SK-N-SH treated with all-trans-retinoic acid at 6 μM for 48 hours (cell line): ENCODE measurements around the gene COX4I1.

Experiments used
- ATAC-seq: fragments of 200-7000 bp; cut with Tn5 transposase; 3 replicates; pipeline ENCODE4 v1.9.1; 2020; ENCODE audit warnings: mild to moderate bottlenecking, moderate library complexity
- CSDC2 ChIP-seq: fragments of 250-450 bp; sonication (Bioruptor Pico); IDR thresholded peaks from 2 replicates; pipeline ENCODE4 v1.5.0; 2020; ENCODE audit warnings: mild to moderate bottlenecking, moderate library complexity
- ESRRG ChIP-seq: fragments of 250-450 bp; sonication (Bioruptor Pico); IDR thresholded peaks from 2 replicates; pipeline ENCODE4 v1.6.1; 2021; ENCODE audit warnings: mild to moderate bottlenecking
- GLIS3 ChIP-seq: fragments of 250-450 bp; sonication (Bioruptor Pico); IDR thresholded peaks from 2 replicates; pipeline ENCODE4 v1.5.0; 2020; ENCODE audit warnings: mild to moderate bottlenecking, moderate library complexity
- ISL1 ChIP-seq: fragments of 250-450 bp; sonication (Bioruptor Pico); IDR thresholded peaks from 2 replicates; pipeline ENCODE4 v2.1.2; 2022; ENCODE audit warnings: mild to moderate bottlenecking, moderate library complexity
- OSR1 ChIP-seq: fragments of 250-450 bp; sonication (Bioruptor Pico); IDR thresholded peaks from 2 replicates; pipeline ENCODE4 v1.8.0; 2022; ENCODE audit warnings: moderate library complexity, mild to moderate bottlenecking, inconsistent platforms
- RARB ChIP-seq: fragments of 250-450 bp; sonication (Bioruptor Pico); IDR thresholded peaks from 2 replicates; pipeline ENCODE4 v1.8.0; 2021; ENCODE audit warnings: mild to moderate bottlenecking, moderate library complexity
- SNAI2 ChIP-seq: fragments of 250-450 bp; sonication (Bioruptor Pico); IDR thresholded peaks from 2 replicates; pipeline ENCODE4 v1.5.0; 2020; ENCODE audit warnings: mild to moderate bottlenecking, moderate library complexity
- TCF4 ChIP-seq: fragments of 250-450 bp; sonication (Bioruptor Pico); IDR thresholded peaks from 2 replicates; pipeline ENCODE4 v1.8.0; 2021; ENCODE audit warnings: mild to moderate bottlenecking, moderate library complexity, borderline replicate concordance
- TOX ChIP-seq: fragments of 250-450 bp; sonication (Bioruptor Pico); IDR thresholded peaks from 2 replicates; pipeline ENCODE4 v1.8.0; 2021; ENCODE audit warnings: mild to moderate bottlenecking, moderate library complexity, borderline replicate concordance
- ZC3H10 ChIP-seq: fragments of 250-450 bp; sonication (Bioruptor Pico); IDR thresholded peaks from 2 replicates; pipeline ENCODE4 v1.5.1; 2021; ENCODE audit warnings: mild to moderate bottlenecking, moderate library complexity
- ZFP3 ChIP-seq: fragments of 250-450 bp; sonication (Bioruptor Pico); IDR thresholded peaks from 2 replicates; pipeline ENCODE4 v1.5.0; 2020; ENCODE audit warnings: mild to moderate bottlenecking, moderate library complexity
- ZFP30 ChIP-seq: fragments of 450-650 bp; formaldehyde crosslinking; IDR thresholded peaks from 2 replicates; pipeline ENCODE4 v1.5.0; 2022; ENCODE audit warnings: mild to moderate bottlenecking, moderate library complexity
- ZNF565 ChIP-seq: fragments of 450-650 bp; formaldehyde crosslinking; conservative IDR thresholded peaks from 2 replicates; pipeline ENCODE4 v1.5.0; 2020; ENCODE audit warnings: low read depth, mild to moderate bottlenecking, moderate library complexity
- ZNF70 ChIP-seq: fragments of 450-650 bp; formaldehyde crosslinking; IDR thresholded peaks from 2 replicates; pipeline ENCODE4 v1.5.0; 2020; ENCODE audit warnings: mild to moderate bottlenecking, moderate library complexity
- ZNF8 ChIP-seq: fragments of 450-650 bp; formaldehyde crosslinking; IDR thresholded peaks from 2 replicates; pipeline ENCODE4 v1.5.0; 2020; ENCODE audit warnings: mild to moderate bottlenecking, moderate library complexity
- TF ChIP-seq, protein P1 (sequence below): fragments of 250-450 bp; sonication (Bioruptor Pico); IDR thresholded peaks from 2 replicates; pipeline ENCODE4 v1.5.1; 2021; ENCODE audit warnings: mild to moderate bottlenecking, moderate library complexity
- TF ChIP-seq, protein P2 (sequence below): fragments of 250-450 bp; sonication (Bioruptor Pico); IDR thresholded peaks from 2 replicates; pipeline ENCODE4 v1.5.1; 2020; ENCODE audit warnings: low read depth, mild to moderate bottlenecking, moderate library complexity
- TF ChIP-seq, protein P3 (sequence below): fragments of 250-450 bp; sonication (Bioruptor Pico); IDR thresholded peaks from 2 replicates; pipeline ENCODE4 v1.8.0; 2021; ENCODE audit warnings: low read depth, mild to moderate bottlenecking, moderate library complexity, borderline replicate concordance
- TF ChIP-seq, protein P4 (sequence below): fragments of 250-450 bp; sonication (Bioruptor Pico); IDR thresholded peaks from 2 replicates; pipeline ENCODE4 v1.8.0; 2020; ENCODE audit warnings: mild to moderate bottlenecking, moderate library complexity, borderline replicate concordance

Gene COX4I1

DNA sequence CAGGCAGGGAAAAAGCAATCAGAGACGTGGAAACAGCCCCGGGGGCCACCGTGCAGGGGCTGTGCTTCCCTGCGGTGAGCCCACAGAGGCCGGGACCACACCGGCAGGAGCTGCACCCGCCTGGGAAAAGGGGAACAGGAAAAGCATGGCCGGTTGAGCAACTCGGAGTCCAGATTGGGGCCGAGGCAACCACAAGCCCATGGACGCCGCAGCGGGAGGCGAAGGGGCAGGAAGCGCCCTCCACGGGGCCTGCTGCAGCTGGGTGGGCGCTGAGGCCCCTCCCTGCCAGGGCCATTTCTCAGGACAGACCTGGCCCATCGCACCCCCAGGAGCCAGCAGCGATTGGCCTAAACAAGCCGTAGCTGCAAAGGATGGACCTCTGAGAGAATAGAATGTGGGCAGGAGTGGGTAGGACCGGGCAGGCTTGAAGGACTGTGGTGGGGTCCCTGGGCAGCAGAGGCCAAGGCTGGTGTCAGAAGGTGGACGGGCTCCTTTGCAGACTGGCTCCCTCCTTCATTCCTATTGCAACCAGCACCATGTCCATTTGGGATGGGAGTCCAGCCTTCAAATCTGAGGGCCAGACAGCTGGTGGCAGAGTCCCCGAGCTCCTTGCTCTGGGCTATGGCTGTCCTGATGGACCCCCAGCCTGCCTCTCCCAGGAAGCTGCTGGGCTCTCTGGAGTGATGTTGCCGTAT is 30.4 kb downstream of the COX4I1 start:
- ATAC-seq = no peak
- no peak for TF ChIP-seq ZFP30 (CRISPR knock-in tag)

DNA sequence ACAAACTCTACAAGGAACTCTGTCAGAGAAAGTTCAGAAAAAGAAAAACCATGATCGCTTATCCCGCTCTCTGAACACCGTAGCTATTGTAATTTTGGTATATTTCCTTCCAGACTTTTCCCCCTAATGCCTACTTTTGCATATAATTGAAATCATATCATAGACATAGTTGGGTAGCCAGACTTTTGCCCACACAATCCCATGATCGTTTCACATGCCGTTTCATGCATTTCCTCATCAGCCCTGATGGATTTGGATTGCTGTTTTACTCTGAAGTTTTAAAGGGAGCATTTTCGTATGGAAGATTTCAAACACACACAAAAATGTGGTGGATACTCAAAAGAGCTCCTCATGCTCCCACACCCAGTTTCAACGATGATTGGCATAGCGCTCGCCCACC is 31.3 kb downstream of the COX4I1 start:
- no peak for TF ChIP-seq ZFP30 (CRISPR knock-in tag)
- TF ChIP-seq, protein P1, sequence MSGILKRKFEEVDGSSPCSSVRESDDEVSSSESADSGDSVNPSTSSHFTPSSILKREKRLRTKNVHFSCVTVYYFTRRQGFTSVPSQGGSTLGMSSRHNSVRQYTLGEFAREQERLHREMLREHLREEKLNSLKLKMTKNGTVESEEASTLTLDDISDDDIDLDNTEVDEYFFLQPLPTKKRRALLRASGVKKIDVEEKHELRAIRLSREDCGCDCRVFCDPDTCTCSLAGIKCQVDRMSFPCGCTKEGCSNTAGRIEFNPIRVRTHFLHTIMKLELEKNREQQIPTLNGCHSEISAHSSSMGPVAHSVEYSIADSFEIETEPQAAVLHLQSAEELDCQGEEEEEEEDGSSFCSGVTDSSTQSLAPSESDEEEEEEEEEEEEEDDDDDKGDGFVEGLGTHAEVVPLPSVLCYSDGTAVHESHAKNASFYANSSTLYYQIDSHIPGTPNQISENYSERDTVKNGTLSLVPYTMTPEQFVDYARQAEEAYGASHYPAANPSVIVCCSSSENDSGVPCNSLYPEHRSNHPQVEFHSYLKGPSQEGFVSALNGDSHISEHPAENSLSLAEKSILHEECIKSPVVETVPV (CRISPR knock-in tag) = no peak
- TF ChIP-seq TOX (CRISPR knock-in tag) = no peak
- TF ChIP-seq ZFP3 (CRISPR knock-in tag) = no peak
- no peak for TF ChIP-seq TCF4
- TF ChIP-seq ZNF565 = no peak
- TF ChIP-seq, protein P2, sequence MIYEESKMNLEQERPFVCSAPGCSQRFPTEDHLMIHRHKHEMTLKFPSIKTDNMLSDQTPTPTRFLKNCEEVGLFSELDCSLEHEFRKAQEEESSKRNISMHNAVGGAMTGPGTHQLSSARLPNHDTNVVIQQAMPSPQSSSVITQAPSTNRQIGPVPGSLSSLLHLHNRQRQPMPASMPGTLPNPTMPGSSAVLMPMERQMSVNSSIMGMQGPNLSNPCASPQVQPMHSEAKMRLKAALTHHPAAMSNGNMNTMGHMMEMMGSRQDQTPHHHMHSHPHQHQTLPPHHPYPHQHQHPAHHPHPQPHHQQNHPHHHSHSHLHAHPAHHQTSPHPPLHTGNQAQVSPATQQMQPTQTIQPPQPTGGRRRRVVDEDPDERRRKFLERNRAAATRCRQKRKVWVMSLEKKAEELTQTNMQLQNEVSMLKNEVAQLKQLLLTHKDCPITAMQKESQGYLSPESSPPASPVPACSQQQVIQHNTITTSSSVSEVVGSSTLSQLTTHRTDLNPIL (CRISPR knock-in tag) = no peak
- TF ChIP-seq, protein P3, sequence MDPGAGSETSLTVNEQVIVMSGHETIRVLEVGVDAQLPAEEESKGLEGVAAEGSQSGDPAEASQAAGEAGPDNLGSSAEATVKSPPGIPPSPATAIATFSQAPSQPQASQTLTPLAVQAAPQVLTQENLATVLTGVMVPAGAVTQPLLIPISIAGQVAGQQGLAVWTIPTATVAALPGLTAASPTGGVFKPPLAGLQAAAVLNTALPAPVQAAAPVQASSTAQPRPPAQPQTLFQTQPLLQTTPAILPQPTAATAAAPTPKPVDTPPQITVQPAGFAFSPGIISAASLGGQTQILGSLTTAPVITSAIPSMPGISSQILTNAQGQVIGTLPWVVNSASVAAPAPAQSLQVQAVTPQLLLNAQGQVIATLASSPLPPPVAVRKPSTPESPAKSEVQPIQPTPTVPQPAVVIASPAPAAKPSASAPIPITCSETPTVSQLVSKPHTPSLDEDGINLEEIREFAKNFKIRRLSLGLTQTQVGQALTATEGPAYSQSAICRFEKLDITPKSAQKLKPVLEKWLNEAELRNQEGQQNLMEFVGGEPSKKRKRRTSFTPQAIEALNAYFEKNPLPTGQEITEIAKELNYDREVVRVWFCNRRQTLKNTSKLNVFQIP (CRISPR knock-in tag) = no peak
- no peak for TF ChIP-seq ZNF70 (CRISPR knock-in tag)
- TF ChIP-seq SNAI2 (CRISPR knock-in tag) = no peak
- no peak for TF ChIP-seq OSR1 (CRISPR knock-in tag)
- TF ChIP-seq CSDC2 (CRISPR knock-in tag) = no peak
- no peak for TF ChIP-seq ZNF8
- no peak for TF ChIP-seq ZC3H10 (CRISPR knock-in tag)
- TF ChIP-seq, protein P4, sequence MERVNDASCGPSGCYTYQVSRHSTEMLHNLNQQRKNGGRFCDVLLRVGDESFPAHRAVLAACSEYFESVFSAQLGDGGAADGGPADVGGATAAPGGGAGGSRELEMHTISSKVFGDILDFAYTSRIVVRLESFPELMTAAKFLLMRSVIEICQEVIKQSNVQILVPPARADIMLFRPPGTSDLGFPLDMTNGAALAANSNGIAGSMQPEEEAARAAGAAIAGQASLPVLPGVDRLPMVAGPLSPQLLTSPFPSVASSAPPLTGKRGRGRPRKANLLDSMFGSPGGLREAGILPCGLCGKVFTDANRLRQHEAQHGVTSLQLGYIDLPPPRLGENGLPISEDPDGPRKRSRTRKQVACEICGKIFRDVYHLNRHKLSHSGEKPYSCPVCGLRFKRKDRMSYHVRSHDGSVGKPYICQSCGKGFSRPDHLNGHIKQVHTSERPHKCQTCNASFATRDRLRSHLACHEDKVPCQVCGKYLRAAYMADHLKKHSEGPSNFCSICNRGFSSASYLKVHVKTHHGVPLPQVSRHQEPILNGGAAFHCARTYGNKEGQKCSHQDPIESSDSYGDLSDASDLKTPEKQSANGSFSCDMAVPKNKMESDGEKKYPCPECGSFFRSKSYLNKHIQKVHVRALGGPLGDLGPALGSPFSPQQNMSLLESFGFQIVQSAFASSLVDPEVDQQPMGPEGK (CRISPR knock-in tag) = no peak
- TF ChIP-seq GLIS3 (CRISPR knock-in tag) = no peak
- TF ChIP-seq ISL1 (CRISPR knock-in tag) = no peak
- no peak for TF ChIP-seq RARB (CRISPR knock-in tag)
- ATAC-seq = no peak

DNA sequence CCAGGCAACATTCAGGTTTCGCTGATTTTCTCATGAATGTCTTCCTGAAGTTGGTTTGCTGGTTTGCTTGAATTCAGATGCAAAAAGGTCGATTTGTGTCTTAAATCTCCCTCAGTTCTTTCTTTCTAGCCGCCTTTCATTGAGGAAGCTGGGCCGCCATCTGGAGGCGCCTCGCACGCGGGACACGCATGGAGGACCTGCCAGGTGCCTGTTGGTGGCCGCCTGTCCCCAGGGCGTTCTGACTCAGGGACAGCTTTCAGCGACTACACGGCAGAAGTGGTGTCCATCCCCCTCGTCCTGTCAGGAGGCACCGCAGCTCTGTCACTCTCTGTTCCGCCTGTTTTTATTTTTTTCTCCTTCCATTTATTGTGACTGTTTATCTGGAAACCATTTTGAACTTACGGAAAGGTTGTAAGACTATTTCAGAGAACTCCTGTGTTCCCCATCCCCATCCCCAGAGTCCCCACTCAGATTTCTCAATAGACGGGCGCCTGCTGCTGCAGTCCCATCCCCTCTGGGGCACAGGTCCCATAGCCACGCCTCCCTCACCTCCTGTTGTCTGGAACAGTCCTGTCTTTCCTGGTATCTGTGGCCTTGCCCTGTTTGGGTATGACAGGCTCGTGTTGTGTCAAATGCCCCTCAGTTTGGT is 33.2 kb downstream of the COX4I1 start:
- no peak for ATAC-seq
- TF ChIP-seq ZC3H10 (CRISPR knock-in tag) (no peak), GLIS3 (CRISPR knock-in tag) (no peak), ZNF8 (no peak), RARB (CRISPR knock-in tag) (no peak), OSR1 (CRISPR knock-in tag) (no peak)
- TF ChIP-seq, protein P3 (CRISPR knock-in tag) = no peak

DNA sequence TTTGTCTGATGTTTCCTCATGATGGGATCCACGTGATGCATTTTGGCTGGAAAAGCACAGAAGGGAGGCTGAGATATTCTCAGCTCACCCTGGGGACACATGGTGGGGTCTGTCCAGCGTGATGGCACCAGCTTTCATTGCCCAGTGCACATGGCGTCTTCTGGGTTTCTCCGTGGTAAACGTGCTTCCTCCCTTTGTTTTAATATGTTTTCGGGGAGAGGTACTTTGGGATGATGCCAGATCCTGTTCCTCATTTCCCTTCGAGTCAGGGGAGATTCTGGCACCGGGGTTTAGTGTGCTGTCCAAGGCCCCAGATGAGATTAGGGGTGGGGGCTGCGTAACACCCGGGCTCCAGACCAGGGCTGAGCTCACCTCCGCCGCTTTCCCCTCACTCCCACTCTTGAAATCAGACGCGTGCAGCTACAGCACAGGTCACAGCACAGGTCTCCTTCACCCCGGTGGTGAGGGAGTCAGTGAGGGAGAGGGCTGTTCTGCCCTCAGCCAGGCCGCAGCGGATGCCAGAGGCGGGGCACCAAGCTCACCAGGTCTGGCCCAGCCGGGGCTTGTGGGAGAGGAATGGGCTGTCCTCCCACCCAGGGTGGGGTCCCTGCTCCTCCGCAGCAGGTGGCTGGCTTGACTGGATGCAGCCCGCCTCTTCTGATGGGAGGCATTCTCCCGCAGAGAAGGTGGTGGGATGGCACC is 33.9 kb downstream of the COX4I1 start:
- TF ChIP-seq ESRRG (CRISPR knock-in tag) (no peak), ZC3H10 (CRISPR knock-in tag) (no peak), ISL1 (CRISPR knock-in tag) (no peak)
- TF ChIP-seq, protein P3 (CRISPR knock-in tag) = no peak
- no peak for ATAC-seq
